ENCODE results near the gene RNU1-2. TPM values are rescaled to one million over a fixed set of nuclear protein-coding genes. Genes with fewer than 3 reads are reported as not detected.

RNU1-2 gene
- polyA plus RNA-seq, 3 donors, result not detected

GRCh38 chr1:16905868-16906702 is 10.3 kb downstream of the RNU1-2 start:
- H3K4me1 ChIP-seq (ENCODE audit: control insufficient read depth in 1 of 2, insufficient read depth in 2 of 2, low read length in 2 of 2), result peaks cover 22 to 40% of the 10 kb centered on the region in 2 donors
- Mint-ChIP-seq H3K27me3 (ENCODE audit: low read depth in 3 of 3) (peaks cover 0 to 6% (median 2%) of the 10 kb centered on the region in 3 donors), H3K27ac (peak overlapping the region in 1 of 7 donors; percentile 7), H3K9me3 (peaks cover 0 to 3% (median 0%) of the 10 kb centered on the region in 7 donors), H3K4me3 (no peak overlapping the region), H3K36me3 (no peaks in the 10 kb centered on the region), H3K4me1 (peaks cover 18% of the 10 kb centered on the region)
- H2AFZ ChIP-seq (ENCODE audit: insufficient read depth, low read depth, low read length, poor library complexity, severe bottlenecking), result no peak overlapping the region
- H3K36me3 ChIP-seq (replicated peaks in 1 of 2; ENCODE audit: control insufficient read depth in 1 of 2, insufficient read depth in 2 of 2, low read length in 2 of 2), result no peaks in the 10 kb centered on the region
- H4K20me1 ChIP-seq (ENCODE audit: insufficient read depth, low read length), result no peaks in the 10 kb centered on the region
- H3K4me3 ChIP-seq (replicated peaks in 1 of 3; ENCODE audit: low read depth in 2 of 3, low read length in 3 of 3), result peak overlapping the region in 1 of 3 experiments; percentile 10
- no peak for DNase-seq
- peaks cover 0 to 3% of the 10 kb centered on the region in 2 donors for H3K9me3 ChIP-seq (replicated peaks in 1 of 2; ENCODE audit: control insufficient read depth in 1 of 2, insufficient read depth in 1 of 2, low read length in 2 of 2)
- TF ChIP-seq CTCF (IDR thresholded peaks at IDR 0.05), result no peak
- no peaks in the 10 kb centered on the region for H3K79me2 ChIP-seq (ENCODE audit: insufficient read depth, low read length)
- intact Hi-C loops (cut with micrococcal nuclease), result loop anchor here in 1 of 2 donors (10.0 kb wide), 1 partner anchor 261 kb away; no protein-coding TSS in a partner anchor
- no peak overlapping the region for H3K4me2 ChIP-seq (replicated peaks; ENCODE audit: extremely low read depth, low read length, poor library complexity, severe bottlenecking)
- H3K9ac ChIP-seq (ENCODE audit: insufficient read depth, low read length, poor library complexity, severe bottlenecking), result no peak overlapping the region
- no peaks in the 10 kb centered on the region for H3K27me3 ChIP-seq (ENCODE audit: control insufficient read depth in 2 of 2, insufficient read depth in 2 of 2, low read length in 2 of 2)
- peak overlapping the region; percentile 87 to 99 for H3K27ac ChIP-seq (ENCODE audit: low read depth in 1 of 2, low read length in 2 of 2)
- 91% methylated on average over 9 of the region's 11 CpGs for WGBS (ENCODE audit: insufficient coverage)

DNA sequence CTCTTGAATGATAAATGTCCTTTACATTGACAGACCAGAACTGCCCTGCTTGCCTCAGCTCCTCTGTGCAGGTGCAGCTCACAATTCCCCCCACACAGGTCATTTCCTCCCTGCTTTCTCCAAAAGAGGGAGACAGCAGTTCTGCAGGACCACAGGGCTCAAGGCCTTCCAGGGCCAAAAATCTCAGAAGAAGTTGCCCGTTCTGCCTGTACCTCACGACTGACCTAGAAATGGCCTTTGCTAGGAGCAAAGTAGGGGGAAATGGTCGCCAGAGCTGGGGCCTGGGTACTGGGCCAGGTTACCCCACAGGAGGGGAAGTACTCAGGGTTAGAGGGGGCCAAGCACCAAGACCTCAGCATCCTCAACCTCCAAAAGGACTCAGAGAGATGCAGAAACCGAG is 11.1 kb downstream of the RNU1-2 start:
- Histone ChIP-seq H3K27ac (ENCODE audit: low read depth in 1 of 2, low read length in 2 of 2) (no peak overlapping the region), H3K9me3 (replicated peaks in 1 of 2; ENCODE audit: control insufficient read depth in 1 of 2, insufficient read depth in 1 of 2, low read length in 2 of 2) (peaks cover 0 to 3% of the 10 kb centered on the region in 2 donors), H4K20me1 (ENCODE audit: insufficient read depth, low read length) (no peaks in the 10 kb centered on the region), H3K27me3 (ENCODE audit: control insufficient read depth in 2 of 2, insufficient read depth in 2 of 2, low read length in 2 of 2) (no peaks in the 10 kb centered on the region), H3K79me2 (ENCODE audit: insufficient read depth, low read length) (no peaks in the 10 kb centered on the region), H3K4me2 (replicated peaks; ENCODE audit: extremely low read depth, low read length, poor library complexity, severe bottlenecking) (no peak overlapping the region), H2AFZ (ENCODE audit: insufficient read depth, low read depth, low read length, poor library complexity, severe bottlenecking) (no peak overlapping the region), H3K36me3 (replicated peaks in 1 of 2; ENCODE audit: control insufficient read depth in 1 of 2, insufficient read depth in 2 of 2, low read length in 2 of 2) (no peaks in the 10 kb centered on the region), H3K9ac (ENCODE audit: insufficient read depth, low read length, poor library complexity, severe bottlenecking) (no peak overlapping the region), H3K4me1 (ENCODE audit: control insufficient read depth in 1 of 2, insufficient read depth in 2 of 2, low read length in 2 of 2) (peaks cover 24 to 43% of the 10 kb centered on the region in 2 donors), H3K4me3 (replicated peaks in 1 of 3; ENCODE audit: low read depth in 2 of 3, low read length in 3 of 3) (no peak overlapping the region)
- H3K4me3 Mint-ChIP-seq, result no peak overlapping the region
- H3K36me3 Mint-ChIP-seq, result no peaks in the 10 kb centered on the region
- peaks cover 0 to 6% (median 2%) of the 10 kb centered on the region in 3 donors for H3K27me3 Mint-ChIP-seq (ENCODE audit: low read depth in 3 of 3)
- TF ChIP-seq CTCF (IDR thresholded peaks at IDR 0.05), result no peak
- H3K9me3 Mint-ChIP-seq, result peaks cover 0 to 3% (median 0%) of the 10 kb centered on the region in 7 donors
- DNase-seq, result no peak
- H3K4me1 Mint-ChIP-seq, result peaks cover 16% of the 10 kb centered on the region
- intact Hi-C loops (cut with micrococcal nuclease), result loop anchor here in 1 of 2 donors (10.0 kb wide), 1 partner anchor 262 kb away; no protein-coding TSS in a partner anchor
- 92% methylated on average over 2 of the region's 4 CpGs for WGBS (ENCODE audit: insufficient coverage)
- peak overlapping the region in 1 of 7 donors; percentile 46 for H3K27ac Mint-ChIP-seq

All from CD14-positive monocyte (primary cell).